ENCODE measurements around the gene HECW1.

DNA sequence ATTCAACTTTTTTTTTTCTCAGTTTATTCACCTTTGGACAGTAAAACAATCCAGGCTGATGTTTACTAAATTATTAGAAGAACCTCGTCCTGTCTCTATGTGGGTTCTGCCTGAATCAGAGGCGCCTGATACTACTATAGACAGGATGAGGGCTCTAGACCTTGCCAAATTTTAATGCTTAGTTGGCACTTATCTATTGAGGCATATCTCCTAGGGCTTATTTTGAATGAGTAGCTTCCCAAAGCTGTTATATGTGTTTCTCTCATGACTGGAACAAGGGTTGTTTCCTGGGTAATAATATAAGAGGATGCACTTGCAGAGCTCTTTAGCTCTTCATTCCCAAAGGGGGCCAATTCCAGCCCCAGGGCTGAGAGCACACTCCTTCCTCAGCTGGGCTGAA, 23.6 kb downstream of the HECW1 start:
- no peak for TF ChIP-seq EZH2 (IDR thresholded peaks at IDR 0.05; ENCODE audit: low read length)
- TF ChIP-seq, protein P1, sequence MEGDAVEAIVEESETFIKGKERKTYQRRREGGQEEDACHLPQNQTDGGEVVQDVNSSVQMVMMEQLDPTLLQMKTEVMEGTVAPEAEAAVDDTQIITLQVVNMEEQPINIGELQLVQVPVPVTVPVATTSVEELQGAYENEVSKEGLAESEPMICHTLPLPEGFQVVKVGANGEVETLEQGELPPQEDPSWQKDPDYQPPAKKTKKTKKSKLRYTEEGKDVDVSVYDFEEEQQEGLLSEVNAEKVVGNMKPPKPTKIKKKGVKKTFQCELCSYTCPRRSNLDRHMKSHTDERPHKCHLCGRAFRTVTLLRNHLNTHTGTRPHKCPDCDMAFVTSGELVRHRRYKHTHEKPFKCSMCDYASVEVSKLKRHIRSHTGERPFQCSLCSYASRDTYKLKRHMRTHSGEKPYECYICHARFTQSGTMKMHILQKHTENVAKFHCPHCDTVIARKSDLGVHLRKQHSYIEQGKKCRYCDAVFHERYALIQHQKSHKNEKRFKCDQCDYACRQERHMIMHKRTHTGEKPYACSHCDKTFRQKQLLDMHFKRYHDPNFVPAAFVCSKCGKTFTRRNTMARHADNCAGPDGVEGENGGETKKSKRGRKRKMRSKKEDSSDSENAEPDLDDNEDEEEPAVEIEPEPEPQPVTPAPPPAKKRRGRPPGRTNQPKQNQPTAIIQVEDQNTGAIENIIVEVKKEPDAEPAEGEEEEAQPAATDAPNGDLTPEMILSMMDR (optimal IDR thresholded peaks at IDR 0.05 in 1 of 3, IDR thresholded peaks at IDR 0.05 in 1 of 3, conservative IDR thresholded peaks at IDR 0.05 in 1 of 3; ENCODE audit: extremely low read depth in 1 of 3, insufficient read depth in 2 of 3, low read length in 3 of 3), result no peak

Data from keratinocyte (primary cell).